NCI-H82 treated with DMSO at 0.1 percent for 48 hours (cell line): ENCODE data around the gene SSBP3.

Experiments
- DNase-seq: peaks from one replicate; lab custom pipeline; 2025; ENCODE audit not compliant: unreplicated experiment; lab: John Stamatoyannopoulos, UW

SSBP3 gene

DNA sequence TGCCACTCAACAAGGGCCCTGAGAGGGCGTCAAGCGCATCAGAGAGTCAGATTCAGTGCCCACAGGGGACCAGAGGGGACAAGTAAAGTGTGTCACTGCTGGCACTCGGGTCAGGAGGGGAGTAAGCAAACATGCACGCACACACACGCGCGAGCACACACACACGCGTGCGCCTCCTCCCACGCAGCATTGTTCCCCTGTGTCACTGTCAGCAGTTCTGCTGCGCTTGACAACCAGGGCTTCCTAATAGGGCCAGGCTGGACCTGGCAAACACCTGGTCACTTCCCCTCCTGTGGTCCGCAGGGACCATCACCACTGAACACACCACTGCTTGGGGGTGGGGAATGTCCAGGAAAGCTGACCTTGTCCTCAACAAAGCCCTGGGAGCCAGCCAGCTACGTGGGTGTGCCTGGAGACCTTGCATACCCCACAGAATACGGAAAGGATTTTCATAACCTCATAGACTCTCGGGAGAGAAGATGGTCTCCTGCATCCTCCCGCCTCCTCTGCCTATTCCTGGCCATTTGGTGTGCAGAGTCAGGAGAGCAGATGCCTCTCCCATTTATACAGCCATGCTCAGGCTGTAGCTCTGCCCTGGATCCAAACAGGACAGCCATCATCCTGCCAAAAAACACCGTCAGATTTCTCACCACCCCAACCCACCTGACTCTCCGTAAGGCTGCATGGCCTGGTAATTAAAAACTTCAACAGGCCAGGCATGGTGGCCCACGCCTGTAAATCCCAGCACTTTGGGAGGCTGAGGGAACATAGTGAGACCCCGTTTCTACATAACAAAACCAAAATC, 73.2 kb downstream of the SSBP3 start:
- DNase-seq = no peak

- peak; percentile 56 for DNase-seq
Observed at GRCh38 chr1:54331843-54332463, 74.2 kb downstream of the SSBP3 start.

DNA sequence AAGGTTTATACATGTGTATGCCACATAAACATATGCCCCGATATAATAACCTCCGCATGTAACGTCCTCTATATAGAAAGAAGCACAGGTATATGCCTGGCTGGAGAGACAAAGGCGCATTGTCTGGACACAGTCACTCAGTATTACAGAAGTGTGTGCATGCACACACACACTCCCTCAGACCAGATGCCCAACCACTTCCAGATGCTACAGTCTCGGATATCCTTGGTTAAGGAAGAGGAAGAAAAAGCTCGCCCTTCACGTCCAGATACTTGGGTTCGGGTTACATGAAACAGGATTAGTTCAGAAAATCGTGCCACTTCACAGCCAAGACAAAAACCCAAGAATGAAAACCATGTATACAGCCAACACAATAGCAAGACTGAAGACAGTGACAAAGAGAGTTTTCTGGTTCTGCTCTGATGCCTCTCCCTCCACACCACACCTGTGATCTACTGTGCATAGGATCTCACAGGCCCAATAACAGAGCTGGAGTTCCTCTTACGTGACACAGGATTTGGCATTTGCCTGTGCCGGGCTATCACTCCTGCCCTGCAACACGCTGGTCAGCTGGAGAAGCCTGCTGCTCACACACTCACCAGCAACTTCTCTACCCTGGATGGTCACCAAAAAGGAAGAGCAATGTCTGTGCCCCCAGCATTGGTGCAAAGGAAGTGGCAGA, 75.0 kb downstream of the SSBP3 start:
- peak; percentile 73 for DNase-seq

GRCh38 chr1:54329312-54330003, 76.7 kb downstream of the SSBP3 start:
- no peak for DNase-seq

DNA sequence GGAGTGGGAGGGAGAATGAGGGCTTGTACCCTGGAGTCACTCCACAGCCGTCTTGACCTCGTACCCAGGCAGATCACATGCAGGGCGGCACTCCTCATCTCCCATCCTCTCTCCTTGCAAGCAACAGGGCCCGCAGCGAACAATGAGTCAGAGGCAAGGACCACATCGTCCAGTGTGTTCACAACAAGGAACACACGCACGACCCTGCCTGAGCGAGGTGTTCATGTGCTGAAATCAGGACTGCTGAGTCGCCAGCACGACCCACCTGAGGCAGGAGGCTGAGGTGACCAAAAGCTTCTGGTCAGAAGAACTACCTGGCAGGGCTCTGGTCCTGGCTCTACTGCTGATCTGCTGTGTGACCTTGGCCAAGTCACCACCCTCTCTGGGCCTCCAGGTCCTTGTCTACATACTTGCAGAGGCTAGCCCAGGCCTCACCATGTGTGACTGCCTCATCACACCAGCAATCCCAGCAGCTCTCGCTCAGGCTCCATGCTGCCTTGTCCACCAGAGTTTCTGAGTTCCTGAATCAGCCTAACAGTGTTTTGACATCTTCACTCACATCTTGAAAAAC, 78.0 kb downstream of the SSBP3 start:
- DNase-seq = no peak

- peak; percentile 96 for DNase-seq
Observed at GRCh38 chr1:54327386-54328065, 78.7 kb downstream of the SSBP3 start.

GRCh38 chr1:54326543-54327385, 79.4 kb downstream of the SSBP3 start:
- peak; percentile 96 for DNase-seq

DNA sequence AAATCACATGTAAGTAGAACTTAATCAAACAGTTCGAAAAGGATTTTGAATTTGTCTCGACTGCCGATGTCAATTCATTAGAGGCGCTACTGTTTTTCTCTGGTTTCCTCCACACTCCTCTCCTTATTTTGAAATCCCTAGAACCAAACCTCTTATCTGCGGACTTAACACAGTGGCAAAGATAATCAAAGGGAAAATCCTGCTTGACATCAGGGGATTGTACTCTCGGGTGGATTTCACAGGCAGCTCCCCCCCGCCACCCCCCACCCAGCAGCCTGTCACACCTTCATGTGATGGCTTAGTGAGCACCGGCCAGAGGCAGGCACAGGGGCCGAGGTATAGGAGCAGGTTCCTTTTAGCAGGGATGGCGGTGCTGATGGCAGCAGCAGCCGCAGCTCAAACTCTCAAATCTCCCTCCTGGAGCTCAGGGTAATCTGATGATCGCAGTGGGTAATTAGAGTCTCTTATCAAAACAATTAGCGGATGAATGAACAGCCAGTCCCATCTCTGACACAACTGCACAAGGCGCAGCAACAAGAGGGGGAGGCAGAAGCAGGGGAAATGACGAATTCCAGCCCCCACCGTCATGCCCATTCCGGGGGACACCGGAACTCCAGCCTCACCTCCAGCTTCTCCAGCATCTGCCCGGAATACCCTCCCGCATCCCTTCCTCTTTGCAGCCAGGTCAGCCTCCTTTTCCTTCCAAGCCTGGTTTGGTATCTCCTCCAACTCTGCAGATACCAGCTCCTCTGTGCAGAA, 80.3 kb downstream of the SSBP3 start:
- DNase-seq = peak; percentile 98

- peak; percentile 96 for DNase-seq
Observed at GRCh38 chr1:54325284-54325683, 80.9 kb downstream of the SSBP3 start.

GRCh38 chr1:54324251-54325140, 81.7 kb downstream of the SSBP3 start:
- DNase-seq = no peak

- no peak for DNase-seq
Observed at GRCh38 chr1:54323921-54324250, 82.3 kb downstream of the SSBP3 start.

DNA sequence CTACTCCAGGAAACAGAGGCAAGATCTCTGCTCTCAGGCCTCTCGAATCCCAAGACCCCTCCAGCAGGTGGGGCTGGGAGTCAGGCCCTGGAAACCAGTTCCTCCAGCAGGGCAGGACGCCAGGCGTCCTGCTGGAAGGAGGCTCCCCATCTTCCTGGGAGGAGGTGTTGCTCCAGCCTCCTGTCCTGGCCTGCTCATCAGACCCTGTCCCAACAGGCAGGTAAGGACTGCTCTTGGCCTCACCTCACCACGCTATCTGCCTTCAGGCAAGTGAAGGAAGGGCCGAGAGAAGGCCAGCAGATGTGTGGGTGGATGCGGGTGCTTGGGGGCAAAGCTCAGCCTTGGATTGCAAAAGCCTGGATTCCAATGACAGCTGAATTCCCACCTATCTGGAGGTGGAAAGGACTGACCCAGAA, 82.9 kb downstream of the SSBP3 start:
- no peak for DNase-seq

DNA sequence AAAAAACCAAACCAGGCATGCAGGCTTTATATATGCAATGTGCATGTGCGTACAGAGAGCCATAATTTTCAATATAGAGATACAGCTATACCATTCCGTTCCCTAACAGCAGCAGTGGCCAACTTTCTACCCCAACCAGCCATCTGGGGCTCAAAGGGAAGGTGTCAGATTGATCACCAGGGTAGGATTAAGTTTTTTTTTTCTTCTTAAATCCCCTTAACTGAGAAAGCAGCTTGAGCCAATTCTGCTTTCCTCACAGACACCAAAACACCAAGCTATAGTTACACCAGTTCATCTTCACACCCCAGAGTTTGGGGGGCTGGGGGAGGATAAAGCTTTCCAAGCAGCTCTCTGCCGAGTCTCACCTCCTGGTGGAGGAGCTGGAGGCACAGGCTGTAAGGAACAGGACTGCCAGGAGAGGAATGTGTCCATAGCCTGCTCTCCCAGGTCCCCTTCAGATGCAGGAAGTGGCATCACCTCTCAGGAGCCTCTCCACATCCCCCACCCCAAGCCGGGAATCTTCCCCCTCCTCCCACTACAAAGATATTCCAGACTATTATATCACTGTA, 87.9 kb downstream of the SSBP3 start:
- peak; percentile 96 for DNase-seq

- DNase-seq = no peak
Observed at GRCh38 chr1:54317084-54317483, 89.1 kb downstream of the SSBP3 start.

DNA sequence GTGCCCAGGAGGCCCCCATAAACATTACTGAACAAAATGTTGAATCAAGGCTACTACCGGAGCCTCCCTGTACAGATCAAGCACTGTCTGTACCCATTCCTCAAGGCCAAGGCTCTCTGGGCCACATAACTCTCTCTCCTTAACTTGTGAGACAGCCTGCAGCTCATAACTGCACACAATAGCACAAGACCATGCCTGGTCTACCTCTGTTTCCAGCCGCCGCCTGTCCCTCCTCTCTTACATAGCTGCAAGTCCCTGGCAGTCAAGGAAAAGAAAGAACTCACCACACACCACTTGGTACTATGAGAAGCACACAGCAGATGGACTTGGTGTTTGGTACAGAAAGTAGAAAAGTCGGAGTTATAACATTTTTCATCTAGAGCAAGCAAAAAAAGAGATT, 91.1 kb downstream of the SSBP3 start:
- DNase-seq = peak; percentile 85

GRCh38 chr1:54314696-54315095, 91.5 kb downstream of the SSBP3 start:
- DNase-seq = peak; percentile 97

DNA sequence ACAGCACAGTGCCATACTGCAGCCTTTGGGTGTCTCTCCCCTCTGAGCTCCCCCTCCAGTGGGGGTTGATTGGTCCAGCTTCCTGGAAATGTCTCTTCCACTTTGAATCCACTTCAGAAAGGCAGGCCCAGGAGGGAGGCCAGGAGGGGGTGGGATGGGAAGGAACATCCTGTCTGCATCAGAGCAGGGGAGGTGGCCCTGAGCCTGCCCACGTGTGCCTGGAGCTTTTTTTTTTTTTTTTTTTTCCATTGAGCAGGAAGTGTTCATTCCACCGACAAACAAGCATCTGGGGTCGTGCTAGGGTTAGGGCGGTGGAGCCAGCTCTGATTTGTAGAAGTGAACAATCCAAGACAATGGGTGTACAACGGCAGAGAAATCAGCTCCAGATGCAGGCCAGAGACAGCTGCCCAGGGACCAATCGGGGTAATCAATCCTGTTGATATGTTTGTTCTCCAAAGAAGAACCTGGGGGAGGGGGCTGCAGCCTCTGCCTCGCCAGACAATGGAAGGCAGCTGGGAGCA, 93.3 kb downstream of the SSBP3 start:
- no peak for DNase-seq
